Activated CD4-positive, CD25-positive, alpha-beta regulatory T cell treated with anti-CD3 and anti-CD28 coated beads, Interleukin-2, amount 50 U/mL, for 16 hours (primary cell): Measurements from ENCODE around the gene ASIC1.

Experiments
- DNase-seq: peaks from one replicate; pipeline ENCODE4 v3.0.0-alpha.2; 2020; ENCODE audit warnings: low read depth, low spot score

Gene ASIC1

GRCh38 chr12:50084775-50085614, 27.6 kb downstream of the ASIC1 start, which contains the start of gene SMARCD1:
TSS of gene SMARCD1 (plus strand) at chr12:50085342. CDS start at chr12:50085370, 28 bp downstream.
- DNase-seq, result peak; percentile 68

- DNase-seq, result no peak
These were observed 28.2 kb downstream of the ASIC1 start for GRCh38 chr12:50085615-50086072.

GRCh38 chr12:50086148-50086547, 28.8 kb downstream of the ASIC1 start:
- no peak for DNase-seq

GRCh38 chr12:50087151-50087550, 29.8 kb downstream of the ASIC1 start:
- no peak for DNase-seq

GRCh38 chr12:50087995-50088394, 30.6 kb downstream of the ASIC1 start:
- DNase-seq, result no peak

GRCh38 chr12:50088577-50089335, 31.4 kb downstream of the ASIC1 start:
- DNase-seq, result peak; percentile 37

- no peak for DNase-seq
These were observed 32.3 kb downstream of the ASIC1 start for GRCh38 chr12:50089730-50090129.

GRCh38 chr12:50090391-50090790, 33.0 kb downstream of the ASIC1 start:
- DNase-seq, result no peak

- DNase-seq, result no peak
These were observed 40.6 kb downstream of the ASIC1 start for GRCh38 chr12:50097952-50098351.

GRCh38 chr12:50099302-50100008, 42.1 kb downstream of the ASIC1 start:
- no peak for DNase-seq

- DNase-seq, result no peak
These were observed 43.2 kb downstream of the ASIC1 start for GRCh38 chr12:50100561-50100960.

- no peak for DNase-seq
These were observed 44.3 kb downstream of the ASIC1 start for GRCh38 chr12:50101663-50102062.

GRCh38 chr12:50102131-50102531, 44.7 kb downstream of the ASIC1 start:
- no peak for DNase-seq

GRCh38 chr12:50102646-50103309, 45.4 kb downstream of the ASIC1 start:
- DNase-seq, result no peak

- DNase-seq, result no peak
These were observed 46.0 kb downstream of the ASIC1 start for GRCh38 chr12:50103351-50103750.

GRCh38 chr12:50103767-50104321, 46.4 kb downstream of the ASIC1 start, which contains the start of gene GPD1:
TSS of gene GPD1 (plus strand) at chr12:50104008. CDS start at chr12:50104051, 43 bp downstream.
- no peak for DNase-seq

- DNase-seq, result no peak
These were observed 47.3 kb downstream of the ASIC1 start for GRCh38 chr12:50104417-50105366.

GRCh38 chr12:50105913-50106450, 48.6 kb downstream of the ASIC1 start:
- DNase-seq, result no peak

GRCh38 chr12:50106907-50107306, 49.5 kb downstream of the ASIC1 start:
- no peak for DNase-seq
